A549 (cell line): ENCODE results near the gene GTF2IRD1. TPM values are rescaled to one million over a fixed set of nuclear protein-coding genes. Genes with fewer than 3 reads are reported as not detected.

Experiments
- ATAC-seq, 2 experiments: fragments of 200-7000 bp in 1 of 2; fragments of >200 bp in 1 of 2; cut with Nextera tagmentation in 1 of 2; cut with Tn5 transposase in 1 of 2; 3 replicates each; pipeline versions ENCODE4 v1.8.0 to v1.9.1; 2018 to 2020; ENCODE audit warnings: mild to moderate bottlenecking in 1 of 2, moderate library complexity in 1 of 2
- CTCF ChIA-PET: fragments of 300-600 bp; sonication (Branson Sonifier 250); formaldehyde crosslinking; extraction: SDS; loops from one replicate; lab custom pipeline; 2021; ENCODE audit warnings: antibody characterized with exemption, inconsistent platforms; lab: Yijun Ruan, JAX
- POLR2A ChIA-PET: fragments of 350-600 bp; formaldehyde crosslinking; extraction: SDS; loops from one replicate; lab custom pipeline; 2021; ENCODE audit warnings: antibody characterized with exemption, inconsistent platforms; lab: Yijun Ruan, JAX
- DNase-seq, 2 experiments: peaks; one replicate each; pipeline versions ENCODE4 v3.0.0 to v3.0.0-alpha.2; 2011 to 2016; ENCODE audit warnings: low read depth in 1 of 2, low spot score in 1 of 2
- FAIRE-seq: peaks from 2 replicates; lab custom pipeline; 2011; peaks lifted over from hg19 to GRCh38; lab: Jason Lieb, UNC
- H3K27ac ChIP-seq, 2 experiments: fragments of >200 bp; sonication (Bioruptor Twin); formaldehyde crosslinking; 3 replicates each; pipeline ENCODE4 v1.5.1; 2016 to 2017
- H3K4me1 ChIP-seq: fragments of >200 bp; sonication (Bioruptor Twin); formaldehyde crosslinking; 3 replicates; pipeline ENCODE4 v1.6.1; 2016
- H3K4me2 ChIP-seq: fragments of >200 bp; sonication (Bioruptor Twin); formaldehyde crosslinking; 3 replicates; pipeline ENCODE4 v1.6.1; 2016
- H3K4me3 ChIP-seq: fragments of >200 bp; sonication (Bioruptor Twin); formaldehyde crosslinking; 3 replicates; pipeline ENCODE4 v1.5.1; 2016
- H3K9me3 ChIP-seq: fragments of >200 bp; sonication (Bioruptor Twin); formaldehyde crosslinking; 3 replicates; pipeline ENCODE4 v1.6.1; 2016
- BHLHE40 ChIP-seq: IDR thresholded peaks from 2 replicates; pipeline ENCODE4 v1.6.1; 2012; ENCODE audit warnings: low read depth, low read length, inconsistent platforms
- CBX2 ChIP-seq: fragments of 200-600 bp; sonication (generic); IDR thresholded peaks from 2 replicates; pipeline ENCODE4 v1.6.1; 2016; ENCODE audit warnings: low read depth, mild to moderate bottlenecking, borderline replicate concordance
- FOXS1 ChIP-seq: fragments of 250-450 bp; sonication (Bioruptor Pico); IDR thresholded peaks from 2 replicates; pipeline ENCODE4 v1.5.0; 2020; ENCODE audit warnings: mild to moderate bottlenecking, moderate library complexity
- JUN ChIP-seq, 2 experiments: fragments of >200 bp; sonication (Bioruptor Twin); formaldehyde crosslinking; IDR thresholded peaks; 2 replicates in 1 of 2; 3 replicates in 1 of 2; pipeline ENCODE4 v1.6.1; 2016 to 2017
- MAFK ChIP-seq: fragments of 450-650 bp; IDR thresholded peaks from 2 replicates; pipeline ENCODE4 v1.6.1; 2014; ENCODE audit not compliant: partially characterized antibody
- NR3C1 ChIP-seq: fragments of >200 bp; sonication (Bioruptor Twin); formaldehyde crosslinking; IDR thresholded peaks from 3 replicates; pipeline ENCODE4 v1.6.1; 2017
- POLR2AphosphoS2 ChIP-seq: conservative IDR thresholded peaks from 2 replicates; pipeline ENCODE4 v1.6.1; 2012; ENCODE audit warnings: low read length, improper control_type of control experiment, inconsistent platforms
- RAD21 ChIP-seq, 2 experiments: fragments of >200 bp in 1 of 2; sonication (Bioruptor Twin) in 1 of 2; formaldehyde crosslinking in 1 of 2; IDR thresholded peaks in 1 of 2; conservative IDR thresholded peaks in 1 of 2; 2 replicates in 1 of 2; 3 replicates in 1 of 2; pipeline ENCODE4 v1.6.1; 2012 to 2018; ENCODE audit warnings: inconsistent platforms in 1 of 2
- RARB ChIP-seq: fragments of 250-450 bp; sonication (Bioruptor Pico); IDR thresholded peaks from 2 replicates; pipeline ENCODE4 v1.8.0; 2021; ENCODE audit warnings: mild to moderate bottlenecking, moderate library complexity
- RNF2 ChIP-seq: fragments of 200-600 bp; sonication (generic); IDR thresholded peaks from 2 replicates; pipeline ENCODE4 v1.6.1; 2016; ENCODE audit warnings: low read depth, mild to moderate bottlenecking, antibody characterized with exemption, moderate library complexity, borderline replicate concordance
- SMC3 ChIP-seq: fragments of >200 bp; sonication (Bioruptor Twin); formaldehyde crosslinking; IDR thresholded peaks from 3 replicates; pipeline ENCODE4 v1.6.1; 2018; ENCODE audit warnings: inconsistent platforms
- TFCP2L1 ChIP-seq: fragments of 250-450 bp; sonication (Bioruptor Pico); IDR thresholded peaks from 2 replicates; pipeline ENCODE4 v1.5.0; 2021; ENCODE audit warnings: mild to moderate bottlenecking
- ZC3H11A ChIP-seq: fragments of 450-650 bp; IDR thresholded peaks from 2 replicates; pipeline ENCODE4 v1.6.1; 2014; ENCODE audit warnings: antibody characterized with exemption, mild to moderate bottlenecking
- ZNF302 ChIP-seq: fragments of 250-450 bp; sonication (Bioruptor Pico); IDR thresholded peaks from 2 replicates; pipeline ENCODE4 v1.9.0; 2021; ENCODE audit warnings: inconsistent platforms, mild to moderate bottlenecking, moderate library complexity
- whole genome bisulfite sequencing: methylation state at CpG from one replicate; pipeline ENCODE4 v1.1.6; 2017; ENCODE audit errors: missing lambda C conversion rate; 5-methylcytosine and 5-hydroxymethylcytosine counted together
- polyA plus RNA-seq, 4 experiments: library from polyadenylated mRNA; depleted of rRNA in 3 of 4; stranded (reverse); fragments of >200 nt; fragmentation: RNase III in 1 of 4; extraction: RNeasy Plus Mini Kit Qiagen cat#74134 plus additional on column Dnase treatment in 1 of 4; gene quantifications; 2 replicates in 3 of 4; 3 replicates in 1 of 4; pipeline ENCODE4 v1.2.3, GENCODE V29; 2011 to 2017
- TF ChIP-seq, protein P1 (sequence below): IDR thresholded peaks from 2 replicates; pipeline ENCODE4 v1.6.1; 2012
- TF ChIP-seq, protein P2 (sequence below): IDR thresholded peaks from 2 replicates; pipeline ENCODE4 v1.6.1; 2012; ENCODE audit warnings: low read depth, borderline replicate concordance
- TF ChIP-seq, protein P3 (sequence below): fragments of >200 bp; sonication (Bioruptor Twin); formaldehyde crosslinking; IDR thresholded peaks from 3 replicates; pipeline ENCODE4 v1.6.1; 2016
- TF ChIP-seq, protein P4 (sequence below): fragments of >200 bp; sonication (Bioruptor Twin); formaldehyde crosslinking; IDR thresholded peaks from 2 replicates; pipeline ENCODE4 v1.6.1; 2016
- TF ChIP-seq, protein P5 (sequence below): fragments of 250-450 bp; sonication (Bioruptor Pico); IDR thresholded peaks from 2 replicates; pipeline ENCODE4 v1.5.0; 2020; ENCODE audit warnings: low read depth, mild to moderate bottlenecking, moderate library complexity
- TF ChIP-seq, protein P6 (sequence below): fragments of 250-450 bp; sonication (Bioruptor Pico); IDR thresholded peaks from 2 replicates; pipeline ENCODE4 v1.5.0; 2021; ENCODE audit warnings: mild to moderate bottlenecking, moderate library complexity, borderline replicate concordance
- TF ChIP-seq, protein P7 (sequence below): fragments of >200 bp; sonication (Bioruptor Twin); formaldehyde crosslinking; IDR thresholded peaks from 3 replicates; pipeline ENCODE4 v1.5.1; 2016

GTF2IRD1 gene
- polyA plus RNA-seq, 2 of the 4 experiments (the other 2 are of a cell fraction) = 19.9 to 20.5 TPM

DNA sequence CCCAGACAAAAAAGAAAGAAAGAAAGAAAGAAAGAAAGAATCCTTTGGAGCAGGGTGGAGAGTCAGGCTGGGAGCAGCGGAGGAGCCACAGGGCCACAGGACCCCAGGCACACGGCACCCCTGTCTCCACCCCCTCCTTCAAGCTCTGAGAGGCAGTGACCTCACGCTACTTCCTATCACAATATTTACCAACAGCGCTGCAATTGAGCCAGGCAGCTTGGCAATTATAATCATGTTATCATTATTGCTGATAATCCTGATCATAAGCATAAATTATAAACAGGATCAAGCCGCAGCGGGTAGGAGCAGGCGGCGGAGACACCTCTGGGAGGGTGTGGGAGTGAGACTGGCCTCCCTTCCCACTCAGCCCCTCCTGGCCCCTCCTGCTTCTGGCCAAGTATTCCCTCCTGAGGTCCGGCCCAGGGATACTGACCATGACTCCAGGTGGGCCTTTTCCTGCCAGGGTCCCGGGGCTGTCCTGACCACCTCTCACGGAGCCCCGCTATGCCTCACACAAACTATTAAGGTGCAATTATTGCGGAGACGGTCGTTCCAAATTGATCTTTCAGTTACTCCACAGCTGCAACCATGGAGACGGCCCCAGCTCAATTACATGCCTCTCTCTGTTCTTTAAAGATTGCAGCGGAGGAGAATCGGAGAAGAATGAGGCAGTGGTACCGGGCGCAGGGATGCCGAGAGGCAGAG, 10.0 kb upstream of the GTF2IRD1 start:
- 83% methylated on average over 20 of the region's 21 CpGs for WGBS
- no peak for FAIRE-seq
- H3K4me1 ChIP-seq = 0 out of 3 replicates have a peak, but pooled peaks cover 3% of the 10 kb centered on the region
- DNase-seq = no peak
- H3K4me3 ChIP-seq = no peak overlapping the region
- CTCF ChIA-PET = interaction anchor here (1.0 to 3.1 kb wide), 3 partner anchors 26 to 123 kb away, joined by 3 to 9 read pairs (median 4); no protein-coding TSS in a partner anchor
- TF ChIP-seq TFCP2L1 (CRISPR knock-in tag) (no peak), SMC3 (no peak), MAFK (no peak), ZC3H11A (no peak)
- TF ChIP-seq, protein P1, sequence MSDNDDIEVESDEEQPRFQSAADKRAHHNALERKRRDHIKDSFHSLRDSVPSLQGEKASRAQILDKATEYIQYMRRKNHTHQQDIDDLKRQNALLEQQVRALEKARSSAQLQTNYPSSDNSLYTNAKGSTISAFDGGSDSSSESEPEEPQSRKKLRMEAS = no peak
- TF ChIP-seq, protein P2, sequence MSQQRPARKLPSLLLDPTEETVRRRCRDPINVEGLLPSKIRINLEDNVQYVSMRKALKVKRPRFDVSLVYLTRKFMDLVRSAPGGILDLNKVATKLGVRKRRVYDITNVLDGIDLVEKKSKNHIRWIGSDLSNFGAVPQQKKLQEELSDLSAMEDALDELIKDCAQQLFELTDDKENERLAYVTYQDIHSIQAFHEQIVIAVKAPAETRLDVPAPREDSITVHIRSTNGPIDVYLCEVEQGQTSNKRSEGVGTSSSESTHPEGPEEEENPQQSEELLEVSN = no peak
- POLR2A ChIA-PET = no interaction called here
- peaks cover 2% of the 10 kb centered on the region; the same call in 2 of the 3 replicates for H3K9me3 ChIP-seq
- no peak overlapping the region for H3K4me2 ChIP-seq
- ATAC-seq = no peak; a peak in 1 of 6 replicates
- H3K27ac ChIP-seq = no peak overlapping the region

DNA sequence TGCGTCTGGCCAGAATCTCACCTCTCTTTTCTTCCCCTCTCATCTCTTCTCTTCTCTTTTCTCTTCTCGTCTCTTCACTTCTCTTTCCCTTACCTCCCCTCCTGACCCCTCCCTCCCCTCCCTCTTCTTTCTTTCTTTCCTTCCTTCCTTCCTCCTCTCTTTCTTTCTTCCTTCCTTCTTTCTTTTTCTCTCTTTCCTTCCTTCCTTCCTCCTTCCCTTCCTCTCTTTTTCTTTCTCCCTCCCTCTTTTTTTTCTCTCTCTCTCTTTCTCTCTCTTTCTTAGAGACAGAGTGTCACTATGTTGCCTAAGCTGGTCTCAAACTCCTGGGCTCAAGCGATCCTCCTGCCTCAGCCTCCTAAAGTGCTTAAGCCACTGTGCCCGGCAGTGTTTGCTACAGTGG, 4.6 kb upstream of the GTF2IRD1 start:
- CTCF ChIA-PET = interaction anchor here (0.6 to 2.4 kb wide), 27 partner anchors 11 to 570 kb away, joined by 3 to 18 read pairs (median 4); no protein-coding TSS in a partner anchor
- TF ChIP-seq SMC3 (no peak), CBX2 (no peak), POLR2AphosphoS2 (no peak), JUN (IDR thresholded peaks at IDR 0.05) (no peak), RNF2 (no peak), RARB (CRISPR knock-in tag) (no peak)
- TF ChIP-seq, protein P3, sequence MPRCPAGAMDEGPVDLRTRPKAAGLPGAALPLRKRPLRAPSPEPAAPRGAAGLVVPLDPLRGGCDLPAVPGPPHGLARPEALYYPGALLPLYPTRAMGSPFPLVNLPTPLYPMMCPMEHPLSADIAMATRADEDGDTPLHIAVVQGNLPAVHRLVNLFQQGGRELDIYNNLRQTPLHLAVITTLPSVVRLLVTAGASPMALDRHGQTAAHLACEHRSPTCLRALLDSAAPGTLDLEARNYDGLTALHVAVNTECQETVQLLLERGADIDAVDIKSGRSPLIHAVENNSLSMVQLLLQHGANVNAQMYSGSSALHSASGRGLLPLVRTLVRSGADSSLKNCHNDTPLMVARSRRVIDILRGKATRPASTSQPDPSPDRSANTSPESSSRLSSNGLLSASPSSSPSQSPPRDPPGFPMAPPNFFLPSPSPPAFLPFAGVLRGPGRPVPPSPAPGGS = no peak
- TF ChIP-seq, protein P4, sequence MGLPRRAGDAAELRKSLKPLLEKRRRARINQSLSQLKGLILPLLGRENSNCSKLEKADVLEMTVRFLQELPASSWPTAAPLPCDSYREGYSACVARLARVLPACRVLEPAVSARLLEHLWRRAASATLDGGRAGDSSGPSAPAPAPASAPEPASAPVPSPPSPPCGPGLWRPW = no peak
- TF ChIP-seq, protein P5, sequence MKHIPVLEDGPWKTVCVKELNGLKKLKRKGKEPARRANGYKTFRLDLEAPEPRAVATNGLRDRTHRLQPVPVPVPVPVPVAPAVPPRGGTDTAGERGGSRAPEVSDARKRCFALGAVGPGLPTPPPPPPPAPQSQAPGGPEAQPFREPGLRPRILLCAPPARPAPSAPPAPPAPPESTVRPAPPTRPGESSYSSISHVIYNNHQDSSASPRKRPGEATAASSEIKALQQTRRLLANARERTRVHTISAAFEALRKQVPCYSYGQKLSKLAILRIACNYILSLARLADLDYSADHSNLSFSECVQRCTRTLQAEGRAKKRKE (CRISPR knock-in tag) = no peak
- no peak for ATAC-seq

DNA sequence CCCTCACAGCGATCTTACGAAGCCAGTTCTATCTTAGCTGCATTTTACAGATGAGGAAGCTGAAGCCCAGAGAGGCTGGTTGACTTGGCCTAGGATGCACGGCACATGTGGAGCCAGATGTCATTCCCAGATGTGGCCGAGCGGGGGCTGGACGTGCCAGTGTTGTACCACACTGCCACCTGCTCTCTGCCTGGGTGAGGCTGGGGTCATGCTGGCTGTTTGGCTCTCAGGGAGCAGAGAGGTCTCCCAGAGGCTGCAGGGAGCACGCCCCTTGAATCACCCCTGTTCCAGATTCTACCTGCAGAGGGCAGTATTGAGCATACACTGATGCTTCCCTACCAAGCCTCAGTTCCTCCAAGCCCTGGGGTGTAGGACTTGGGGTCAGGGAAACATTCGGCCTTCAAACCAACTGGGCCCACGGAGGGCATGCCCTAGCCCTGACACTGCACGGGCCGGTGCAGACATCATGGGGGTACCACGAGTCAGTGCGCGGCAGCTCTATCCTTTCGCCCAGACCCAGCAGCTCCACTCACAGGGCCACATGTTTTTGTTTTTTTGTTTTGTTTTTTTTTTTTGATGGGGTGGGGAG, 3.8 kb upstream of the GTF2IRD1 start:
- DNase-seq (peak; percentile 68 to 76), ATAC-seq (peak; percentile 56 to 68; a peak in 4 of 6 replicates), FAIRE-seq (no peak)
- Histone ChIP-seq H3K4me2 (no peak overlapping the region), H3K27ac (peak overlapping the region; percentile 30 to 42; a peak in 4 of 6 replicates), H3K9me3 (0 out of 3 replicates have a peak, but pooled peaks cover 5% of the 10 kb centered on the region), H3K4me3 (no peak overlapping the region), H3K4me1 (peaks cover 10% of the 10 kb centered on the region)
- ChIA-PET POLR2A (no interaction called here), CTCF (interaction anchor here (0.6 to 2.4 kb wide), 40 partner anchors 9 to 571 kb away, joined by 3 to 18 read pairs (median 4); no protein-coding TSS in a partner anchor)
- TF ChIP-seq SMC3 = peak; percentile 71
- TF ChIP-seq BHLHE40 = no peak
- no peak for TF ChIP-seq FOXS1 (CRISPR knock-in tag)
- TF ChIP-seq, protein P6, sequence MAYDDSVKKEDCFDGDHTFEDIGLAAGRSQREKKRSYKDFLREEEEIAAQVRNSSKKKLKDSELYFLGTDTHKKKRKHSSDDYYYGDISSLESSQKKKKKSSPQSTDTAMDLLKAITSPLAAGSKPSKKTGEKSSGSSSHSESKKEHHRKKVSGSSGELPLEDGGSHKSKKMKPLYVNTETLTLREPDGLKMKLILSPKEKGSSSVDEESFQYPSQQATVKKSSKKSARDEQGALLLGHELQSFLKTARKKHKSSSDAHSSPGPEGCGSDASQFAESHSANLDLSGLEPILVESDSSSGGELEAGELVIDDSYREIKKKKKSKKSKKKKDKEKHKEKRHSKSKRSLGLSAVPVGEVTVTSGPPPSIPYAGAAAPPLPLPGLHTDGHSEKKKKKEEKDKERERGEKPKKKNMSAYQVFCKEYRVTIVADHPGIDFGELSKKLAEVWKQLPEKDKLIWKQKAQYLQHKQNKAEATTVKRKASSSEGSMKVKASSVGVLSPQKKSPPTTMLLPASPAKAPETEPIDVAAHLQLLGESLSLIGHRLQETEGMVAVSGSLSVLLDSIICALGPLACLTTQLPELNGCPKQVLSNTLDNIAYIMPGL (CRISPR knock-in tag) = no peak
- TF ChIP-seq NR3C1 = no peak
- no peak for TF ChIP-seq ZNF302 (CRISPR knock-in tag)
- TF ChIP-seq RAD21 (conservative IDR thresholded peaks at IDR 0.05 in 1 of 2, IDR thresholded peaks at IDR 0.05 in 1 of 2) = peak; percentile 65 to 69
- TF ChIP-seq, protein P3 = no peak
- TF ChIP-seq, protein P7, sequence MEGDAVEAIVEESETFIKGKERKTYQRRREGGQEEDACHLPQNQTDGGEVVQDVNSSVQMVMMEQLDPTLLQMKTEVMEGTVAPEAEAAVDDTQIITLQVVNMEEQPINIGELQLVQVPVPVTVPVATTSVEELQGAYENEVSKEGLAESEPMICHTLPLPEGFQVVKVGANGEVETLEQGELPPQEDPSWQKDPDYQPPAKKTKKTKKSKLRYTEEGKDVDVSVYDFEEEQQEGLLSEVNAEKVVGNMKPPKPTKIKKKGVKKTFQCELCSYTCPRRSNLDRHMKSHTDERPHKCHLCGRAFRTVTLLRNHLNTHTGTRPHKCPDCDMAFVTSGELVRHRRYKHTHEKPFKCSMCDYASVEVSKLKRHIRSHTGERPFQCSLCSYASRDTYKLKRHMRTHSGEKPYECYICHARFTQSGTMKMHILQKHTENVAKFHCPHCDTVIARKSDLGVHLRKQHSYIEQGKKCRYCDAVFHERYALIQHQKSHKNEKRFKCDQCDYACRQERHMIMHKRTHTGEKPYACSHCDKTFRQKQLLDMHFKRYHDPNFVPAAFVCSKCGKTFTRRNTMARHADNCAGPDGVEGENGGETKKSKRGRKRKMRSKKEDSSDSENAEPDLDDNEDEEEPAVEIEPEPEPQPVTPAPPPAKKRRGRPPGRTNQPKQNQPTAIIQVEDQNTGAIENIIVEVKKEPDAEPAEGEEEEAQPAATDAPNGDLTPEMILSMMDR = peak; percentile 70
- 59% methylated on average over 15 of the region's 15 CpGs for WGBS

More for the DNA sequence above, 4.6 kb upstream of the GTF2IRD1 start:
- 83% methylated on average over 4 of the region's 4 CpGs for WGBS
- H3K9me3 ChIP-seq = 0 out of 3 replicates have a peak, but pooled peaks cover 5% of the 10 kb centered on the region
- H3K4me1 ChIP-seq = peaks cover 5% of the 10 kb centered on the region; the same call in 1 of the 3 replicates
- no peak overlapping the region for H3K4me3 ChIP-seq
- no peak overlapping the region for H3K4me2 ChIP-seq
- peak overlapping the region; percentile 30 to 42; a peak in 3 of 6 replicates for H3K27ac ChIP-seq
- DNase-seq (no peak), FAIRE-seq (no peak)
- POLR2A ChIA-PET = no interaction called here
